ENCODE data around the gene RALGPS2. TPM values are rescaled to one million over a fixed set of nuclear protein-coding genes. Genes with fewer than 3 reads are reported as not detected.

Gene RALGPS2
- polyA plus RNA-seq, 1 experiment: 27.7 TPM

- H3K36me3 ChIP-seq (ENCODE audit: control insufficient read depth, insufficient read depth, low read length): no peaks in the 10 kb centered on the region
- no peak within 1 kb of the TSS for H3K4me3 ChIP-seq (ENCODE audit: low read depth, low read length)
- no peaks in the 10 kb centered on the region for H3K27me3 ChIP-seq (ENCODE audit: control insufficient read depth, insufficient read depth, low read length)
- CTCF ChIA-PET: interaction anchor here (0.5 to 1.4 kb wide), 2 partner anchors 88 to 129 kb away, joined by 4 to 5 read pairs; no protein-coding TSS in a partner anchor
- POLR2A ChIA-PET: no interaction called here
- no peak for DNase-seq (ENCODE audit: low read depth)
- TF ChIP-seq CTCF (IDR thresholded peaks at IDR 0.05; ENCODE audit: insufficient read depth, low read depth, low read length): no peak
Observed at GRCh38 chr1:178870944-178871343, 145.9 kb downstream of the RALGPS2 start, which contains the start of gene ANGPTL1. Gene ANGPTL1 (minus strand): TSS chr1:178871077. CDS start chr1:178865776, 5,301 bp downstream.

- DNase-seq (ENCODE audit: low read depth): no peak
- POLR2A ChIA-PET: interaction anchor here (0.6 kb wide), 1 partner anchor 24 kb away, joined by 3 read pairs; no protein-coding TSS in a partner anchor
- H3K36me3 ChIP-seq (ENCODE audit: control insufficient read depth, insufficient read depth, low read length): no peaks in the 10 kb centered on the region
- TF ChIP-seq CTCF (IDR thresholded peaks at IDR 0.05; ENCODE audit: insufficient read depth, low read depth, low read length): no peak
- no peak overlapping the region for H3K4me3 ChIP-seq (ENCODE audit: low read depth, low read length)
- CTCF ChIA-PET: interaction anchor here (1.4 to 1.6 kb wide), 3 partner anchors 9 to 131 kb away, joined by 4 to 5 read pairs (median 4); no protein-coding TSS in a partner anchor
- H3K27me3 ChIP-seq (ENCODE audit: control insufficient read depth, insufficient read depth, low read length): no peaks in the 10 kb centered on the region
Observed at GRCh38 chr1:178871551-178872320, 146.7 kb downstream of the RALGPS2 start.

GRCh38 chr1:178874966-178875365, 149.9 kb downstream of the RALGPS2 start:
- no peak for TF ChIP-seq CTCF (IDR thresholded peaks at IDR 0.05; ENCODE audit: insufficient read depth, low read depth, low read length)
- DNase-seq (ENCODE audit: low read depth): no peak
- CTCF ChIA-PET: interaction anchor here (1.6 kb wide), 1 partner anchor 11 kb away, joined by 4 read pairs; no protein-coding TSS in a partner anchor
- POLR2A ChIA-PET: no interaction called here
- Histone ChIP-seq H3K36me3 (ENCODE audit: control insufficient read depth, insufficient read depth, low read length) (no peaks in the 10 kb centered on the region), H3K27me3 (ENCODE audit: control insufficient read depth, insufficient read depth, low read length) (no peaks in the 10 kb centered on the region), H3K4me3 (ENCODE audit: low read depth, low read length) (no peak overlapping the region)

- H3K36me3 ChIP-seq (ENCODE audit: control insufficient read depth, insufficient read depth, low read length): no peaks in the 10 kb centered on the region
- no peak for DNase-seq (ENCODE audit: low read depth)
- H3K27me3 ChIP-seq (ENCODE audit: control insufficient read depth, insufficient read depth, low read length): no peaks in the 10 kb centered on the region
- POLR2A ChIA-PET: no interaction called here
- TF ChIP-seq CTCF (IDR thresholded peaks at IDR 0.05; ENCODE audit: insufficient read depth, low read depth, low read length): no peak
- no peak overlapping the region for H3K4me3 ChIP-seq (ENCODE audit: low read depth, low read length)
- CTCF ChIA-PET: no interaction called here
Observed at GRCh38 chr1:178875936-178876335, 150.9 kb downstream of the RALGPS2 start.

- ChIA-PET CTCF (interaction anchor here (1.0 kb wide), 1 partner anchor 18 kb away, joined by 3 read pairs; no protein-coding TSS in a partner anchor), POLR2A (no interaction called here)
- no peaks in the 10 kb centered on the region for H3K27me3 ChIP-seq (ENCODE audit: control insufficient read depth, insufficient read depth, low read length)
- no peak for DNase-seq (ENCODE audit: low read depth)
- H3K4me3 ChIP-seq (ENCODE audit: low read depth, low read length): no peak overlapping the region
- no peak for TF ChIP-seq CTCF (IDR thresholded peaks at IDR 0.05; ENCODE audit: insufficient read depth, low read depth, low read length)
- no peaks in the 10 kb centered on the region for H3K36me3 ChIP-seq (ENCODE audit: control insufficient read depth, insufficient read depth, low read length)
Observed at GRCh38 chr1:178877896-178878295, 152.9 kb downstream of the RALGPS2 start.
